Measurements from ENCODE around the gene DHRS4. TPM values are rescaled to one million over a fixed set of nuclear protein-coding genes. Genes with fewer than 3 reads are reported as not detected.

Gene DHRS4
- total and polyA plus RNA-seq, 2 experiments from 2014 or later = 25.4 to 35.4 TPM

GRCh38 chr14:23935158-23935557, 18.4 kb upstream of the DHRS4 start:
- in situ Hi-C loops (cut with MboI) = no loop called here
- H4K20me1 ChIP-seq (ENCODE audit: insufficient read depth) = no peaks in the 10 kb centered on the region
- no peaks in the 10 kb centered on the region for H3K9me2 ChIP-seq (ENCODE audit: insufficient read depth)
- no peak overlapping the region for H3K9ac ChIP-seq
- no peaks in the 10 kb centered on the region for H3K9me3 ChIP-seq (ENCODE audit: low read depth)
- 53 to 63% methylated on average over 1 of the region's 1 CpG for WGBS, 2 experiments (ENCODE audit: low coverage in 1 of 2, low lambda C conversion rate in 2 of 2, missing lambda C conversion rate in 2 of 2)
- H3F3A ChIP-seq (ENCODE audit: insufficient read depth) = peaks cover 6% of the 10 kb centered on the region; the same call in 1 of the 2 replicates
- peaks cover 10% of the 10 kb centered on the region; the same call in 1 of the 2 replicates for H3K4me1 ChIP-seq (ENCODE audit: insufficient read depth)
- H2AFZ ChIP-seq = no peak overlapping the region
- no peak overlapping the region for H3K27ac ChIP-seq
- H3K36me3 ChIP-seq (ENCODE audit: low read depth) = no peaks in the 10 kb centered on the region
- no peak overlapping the region for H3K4me3 ChIP-seq
- H3K79me2 ChIP-seq (ENCODE audit: insufficient read depth) = no peaks in the 10 kb centered on the region
- TF ChIP-seq EZH2phosphoT487 (IDR thresholded peaks at IDR 0.05; ENCODE audit: insufficient read depth, low read depth) = no peak
- no peak for DNase-seq
- H3K27me3 ChIP-seq (replicated peaks; ENCODE audit: insufficient read depth) = no peaks in the 10 kb centered on the region
- H3K4me2 ChIP-seq (ENCODE audit: unreplicated experiment) = no peak overlapping the region

GRCh38 chr14:23936084-23936829, 17.3 kb upstream of the DHRS4 start:
- TF ChIP-seq EZH2phosphoT487 (IDR thresholded peaks at IDR 0.05; ENCODE audit: insufficient read depth, low read depth) (no peak), EZH2 (IDR thresholded peaks at IDR 0.05; ENCODE audit: insufficient read depth, poor library complexity, severe bottlenecking) (no peak)
- Histone ChIP-seq H3K27ac (no peak overlapping the region), H2AFZ (no peak overlapping the region), H3K79me2 (ENCODE audit: insufficient read depth) (no peaks in the 10 kb centered on the region), H3K4me3 (no peak overlapping the region), H3K27me3 (replicated peaks; ENCODE audit: insufficient read depth) (no peaks in the 10 kb centered on the region), H3K4me1 (ENCODE audit: insufficient read depth) (no peaks in the 10 kb centered on the region; the same call in 1 of the 2 replicates), H3K9me2 (ENCODE audit: insufficient read depth) (no peaks in the 10 kb centered on the region), H3K9me3 (ENCODE audit: low read depth) (no peaks in the 10 kb centered on the region), H3K36me3 (ENCODE audit: low read depth) (no peaks in the 10 kb centered on the region), H3K4me2 (ENCODE audit: unreplicated experiment) (no peak overlapping the region), H3F3A (ENCODE audit: insufficient read depth) (no peaks in the 10 kb centered on the region), H4K20me1 (ENCODE audit: insufficient read depth) (no peaks in the 10 kb centered on the region), H3K9ac (no peak overlapping the region)
- in situ Hi-C loops (cut with MboI) = no loop called here
- no peak for DNase-seq
- WGBS, 2 experiments (ENCODE audit: low coverage in 1 of 2, low lambda C conversion rate in 2 of 2, missing lambda C conversion rate in 2 of 2) = 55 to 60% methylated on average over 7 of the region's 7 CpGs

- no peak for TF ChIP-seq EZH2 (IDR thresholded peaks at IDR 0.05; ENCODE audit: insufficient read depth, poor library complexity, severe bottlenecking)
- TF ChIP-seq EZH2phosphoT487 (IDR thresholded peaks at IDR 0.05; ENCODE audit: insufficient read depth, low read depth) = no peak
- Histone ChIP-seq H3K9me2 (ENCODE audit: insufficient read depth) (no peaks in the 10 kb centered on the region), H3F3A (ENCODE audit: insufficient read depth) (no peaks in the 10 kb centered on the region), H3K79me2 (ENCODE audit: insufficient read depth) (no peaks in the 10 kb centered on the region), H3K9ac (no peak overlapping the region), H3K36me3 (ENCODE audit: low read depth) (no peaks in the 10 kb centered on the region), H3K9me3 (ENCODE audit: low read depth) (no peaks in the 10 kb centered on the region), H2AFZ (no peak overlapping the region), H3K27me3 (replicated peaks; ENCODE audit: insufficient read depth) (no peaks in the 10 kb centered on the region), H4K20me1 (ENCODE audit: insufficient read depth) (no peaks in the 10 kb centered on the region), H3K27ac (no peak overlapping the region), H3K4me2 (ENCODE audit: unreplicated experiment) (no peak overlapping the region), H3K4me1 (ENCODE audit: insufficient read depth) (no peaks in the 10 kb centered on the region), H3K4me3 (no peak overlapping the region)
- no peak for DNase-seq
- WGBS, 2 experiments (ENCODE audit: low coverage in 1 of 2, low lambda C conversion rate in 2 of 2, missing lambda C conversion rate in 2 of 2) = 68 to 80% methylated on average over 2 of the region's 2 CpGs
- in situ Hi-C loops (cut with MboI) = no loop called here
These were observed 16.4 kb upstream of the DHRS4 start for GRCh38 chr14:23937203-23937602.

DNA sequence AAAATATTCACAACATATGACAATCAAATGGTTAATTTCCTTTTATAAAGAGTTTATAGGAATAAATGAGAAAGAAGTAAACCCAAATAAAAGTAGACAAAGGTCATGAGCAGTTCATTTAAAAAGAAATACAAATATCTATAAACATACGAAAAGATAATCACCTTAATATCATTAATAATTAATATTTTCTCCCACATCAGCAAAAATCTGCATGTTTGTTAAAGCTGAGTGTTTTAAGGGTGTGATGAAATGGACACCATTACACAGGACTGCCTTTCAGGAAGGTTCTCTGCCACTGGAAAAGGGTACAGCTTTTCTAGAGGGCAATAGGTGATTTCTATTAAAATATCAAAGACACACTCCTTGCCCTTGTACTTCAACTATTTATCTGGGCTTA, 14.7 kb upstream of the DHRS4 start:
- Histone ChIP-seq H3K9me3 (ENCODE audit: low read depth) (no peaks in the 10 kb centered on the region), H3K9ac (no peak overlapping the region), H3K4me1 (ENCODE audit: insufficient read depth) (no peaks in the 10 kb centered on the region), H3F3A (ENCODE audit: insufficient read depth) (no peaks in the 10 kb centered on the region), H3K79me2 (ENCODE audit: insufficient read depth) (no peaks in the 10 kb centered on the region), H3K4me2 (ENCODE audit: unreplicated experiment) (no peak overlapping the region), H3K36me3 (ENCODE audit: low read depth) (no peaks in the 10 kb centered on the region), H3K27me3 (replicated peaks; ENCODE audit: insufficient read depth) (no peaks in the 10 kb centered on the region), H3K27ac (no peak overlapping the region), H2AFZ (no peak overlapping the region), H3K4me3 (no peak overlapping the region), H3K9me2 (ENCODE audit: insufficient read depth) (no peaks in the 10 kb centered on the region), H4K20me1 (ENCODE audit: insufficient read depth) (no peaks in the 10 kb centered on the region)
- TF ChIP-seq EZH2phosphoT487 (IDR thresholded peaks at IDR 0.05; ENCODE audit: insufficient read depth, low read depth) (no peak), EZH2 (IDR thresholded peaks at IDR 0.05; ENCODE audit: insufficient read depth, poor library complexity, severe bottlenecking) (no peak)
- in situ Hi-C loops (cut with MboI) = no loop called here
- 84 to 93% methylated on average over 1 of the region's 1 CpG for WGBS, 2 experiments (ENCODE audit: low coverage in 1 of 2, low lambda C conversion rate in 2 of 2, missing lambda C conversion rate in 2 of 2)
- DNase-seq = no peak
